ENCODE results near the gene QARS1. TPM values are rescaled to one million over a fixed set of nuclear protein-coding genes. Genes with fewer than 3 reads are reported as not detected.

QARS1 gene
- total RNA-seq, 1 donor from 2014 or later: 416 TPM

- no peaks in the 10 kb centered on the region for H3K9me3 Mint-ChIP-seq (ENCODE audit: unreplicated experiment)
- peaks cover 29% of the 10 kb centered on the region for H3K36me3 Mint-ChIP-seq (ENCODE audit: low read depth, unreplicated experiment)
- no peak for TF ChIP-seq CTCF (IDR thresholded peaks at IDR 0.05; ENCODE audit: unreplicated experiment)
- DNase-seq (ENCODE audit: low spot score): no peak
- peaks cover 7% of the 10 kb centered on the region for H3K27me3 Mint-ChIP-seq (ENCODE audit: unreplicated experiment)
- H3K27ac Mint-ChIP-seq (ENCODE audit: unreplicated experiment): no peak overlapping the region
- peaks cover 5% of the 10 kb centered on the region for H3K4me1 Mint-ChIP-seq (ENCODE audit: unreplicated experiment)
- H3K4me3 Mint-ChIP-seq (ENCODE audit: unreplicated experiment): no peak overlapping the region
Measured at GRCh38 chr3:49124203-49124602, 19.6 kb upstream of the QARS1 start.

- TF ChIP-seq CTCF (IDR thresholded peaks at IDR 0.05; ENCODE audit: unreplicated experiment): no peak
- no peak overlapping the region for H3K4me3 Mint-ChIP-seq (ENCODE audit: unreplicated experiment)
- peaks cover 5% of the 10 kb centered on the region for H3K4me1 Mint-ChIP-seq (ENCODE audit: unreplicated experiment)
- peaks cover 5% of the 10 kb centered on the region for H3K27me3 Mint-ChIP-seq (ENCODE audit: unreplicated experiment)
- peaks cover 27% of the 10 kb centered on the region for H3K36me3 Mint-ChIP-seq (ENCODE audit: low read depth, unreplicated experiment)
- H3K27ac Mint-ChIP-seq (ENCODE audit: unreplicated experiment): no peak overlapping the region
- DNase-seq (ENCODE audit: low spot score): no peak
- H3K9me3 Mint-ChIP-seq (ENCODE audit: unreplicated experiment): no peaks in the 10 kb centered on the region
Measured at GRCh38 chr3:49123687-49124086, 19.1 kb upstream of the QARS1 start.

- Mint-ChIP-seq H3K36me3 (ENCODE audit: low read depth, unreplicated experiment) (peaks cover 27% of the 10 kb centered on the region), H3K27ac (ENCODE audit: unreplicated experiment) (no peak overlapping the region), H3K27me3 (ENCODE audit: unreplicated experiment) (peaks cover 5% of the 10 kb centered on the region), H3K9me3 (ENCODE audit: unreplicated experiment) (no peaks in the 10 kb centered on the region), H3K4me1 (ENCODE audit: unreplicated experiment) (peaks cover 5% of the 10 kb centered on the region), H3K4me3 (ENCODE audit: unreplicated experiment) (no peak overlapping the region)
- no peak for DNase-seq (ENCODE audit: low spot score)
- no peak for TF ChIP-seq CTCF (IDR thresholded peaks at IDR 0.05; ENCODE audit: unreplicated experiment)
Measured at GRCh38 chr3:49122886-49123545, 18.5 kb upstream of the QARS1 start.

GRCh38 chr3:49122451-49122850, 17.9 kb upstream of the QARS1 start:
- DNase-seq (ENCODE audit: low spot score): no peak
- Mint-ChIP-seq H3K9me3 (ENCODE audit: unreplicated experiment) (no peaks in the 10 kb centered on the region), H3K27me3 (ENCODE audit: unreplicated experiment) (peaks cover 5% of the 10 kb centered on the region), H3K4me1 (ENCODE audit: unreplicated experiment) (peaks cover 5% of the 10 kb centered on the region), H3K4me3 (ENCODE audit: unreplicated experiment) (peak overlapping the region; percentile 83), H3K27ac (ENCODE audit: unreplicated experiment) (peak overlapping the region; percentile 75), H3K36me3 (ENCODE audit: low read depth, unreplicated experiment) (peaks cover 28% of the 10 kb centered on the region)
- TF ChIP-seq CTCF (IDR thresholded peaks at IDR 0.05; ENCODE audit: unreplicated experiment): no peak

GRCh38 chr3:49122022-49122421, 17.5 kb upstream of the QARS1 start:
- no peak for DNase-seq (ENCODE audit: low spot score)
- Mint-ChIP-seq H3K27ac (ENCODE audit: unreplicated experiment) (peak overlapping the region; percentile 75), H3K4me1 (ENCODE audit: unreplicated experiment) (peaks cover 5% of the 10 kb centered on the region), H3K9me3 (ENCODE audit: unreplicated experiment) (no peaks in the 10 kb centered on the region), H3K27me3 (ENCODE audit: unreplicated experiment) (peaks cover 5% of the 10 kb centered on the region), H3K36me3 (ENCODE audit: low read depth, unreplicated experiment) (peaks cover 30% of the 10 kb centered on the region), H3K4me3 (ENCODE audit: unreplicated experiment) (peak overlapping the region; percentile 83)
- no peak for TF ChIP-seq CTCF (IDR thresholded peaks at IDR 0.05; ENCODE audit: unreplicated experiment)

Data from endothelial cell (in vitro differentiated cells).